CMK (cell line): ENCODE data around the gene TOLLIP.
"Not testable (repeated sequence)": the region's sequence is repeated elsewhere in the genome, so short reads cannot be mapped to it uniquely, and the experiment has no call there.

ENCODE experiments used
- DNase-seq: peaks from one replicate; pipeline ENCODE4 v3.0.0-alpha.2; 2010; ENCODE audit warnings: low read depth

The TOLLIP gene

GRCh38 chr11:1309498-1310317 is at the start of gene TOLLIP:
TSS of gene TOLLIP (minus strand) at chr11:1309632. CDS start at chr11:1309498, 134 bp downstream.
- peak; percentile 72 for DNase-seq

GRCh38 chr11:1358931-1359330 is 49.5 kb upstream of the TOLLIP start:
- not testable (repeated sequence) for DNase-seq

GRCh38 chr11:1358286-1358685 is 48.9 kb upstream of the TOLLIP start:
- DNase-seq = no peak

- no peak for DNase-seq
Measured at GRCh38 chr11:1356478-1356960, 47.1 kb upstream of the TOLLIP start.

- no peak for DNase-seq
Measured at GRCh38 chr11:1356007-1356435, 46.6 kb upstream of the TOLLIP start.

- no peak for DNase-seq
Measured at GRCh38 chr11:1354125-1354938, 44.9 kb upstream of the TOLLIP start.

GRCh38 chr11:1353383-1354124 is 44.1 kb upstream of the TOLLIP start:
- no peak for DNase-seq

- DNase-seq = no peak
Measured at GRCh38 chr11:1352696-1353382, 43.4 kb upstream of the TOLLIP start.

- no peak for DNase-seq
Measured at GRCh38 chr11:1351278-1351937, 42.0 kb upstream of the TOLLIP start.

GRCh38 chr11:1350086-1350725 is 40.8 kb upstream of the TOLLIP start:
- DNase-seq = no peak

GRCh38 chr11:1349327-1350041 is 40.1 kb upstream of the TOLLIP start:
- no peak for DNase-seq

GRCh38 chr11:1348796-1349326 is 39.4 kb upstream of the TOLLIP start:
- no peak for DNase-seq

GRCh38 chr11:1348146-1348795 is 38.8 kb upstream of the TOLLIP start:
- no peak for DNase-seq

GRCh38 chr11:1347411-1347999 is 38.1 kb upstream of the TOLLIP start:
- not testable (repeated sequence) for DNase-seq

- DNase-seq = no peak
Measured at GRCh38 chr11:1346669-1347390, 37.4 kb upstream of the TOLLIP start.

- no peak for DNase-seq
Measured at GRCh38 chr11:1345737-1346513, 36.5 kb upstream of the TOLLIP start.

GRCh38 chr11:1344056-1344635 is 34.7 kb upstream of the TOLLIP start:
- no peak for DNase-seq
